ENCODE measurements around the gene ZNRF3.

The ZNRF3 gene

GRCh38 chr22:29016067-29016938 is 132.9 kb downstream of the ZNRF3 start:
- TF ChIP-seq CTCF (IDR thresholded peaks at IDR 0.05; ENCODE audit: control insufficient read depth, extremely low read depth, insufficient read depth) = no peak
- no peak for DNase-seq (ENCODE audit: low read depth)
- no peak overlapping the region for H3K4me3 ChIP-seq (ENCODE audit: low read depth, low read length)

DNA sequence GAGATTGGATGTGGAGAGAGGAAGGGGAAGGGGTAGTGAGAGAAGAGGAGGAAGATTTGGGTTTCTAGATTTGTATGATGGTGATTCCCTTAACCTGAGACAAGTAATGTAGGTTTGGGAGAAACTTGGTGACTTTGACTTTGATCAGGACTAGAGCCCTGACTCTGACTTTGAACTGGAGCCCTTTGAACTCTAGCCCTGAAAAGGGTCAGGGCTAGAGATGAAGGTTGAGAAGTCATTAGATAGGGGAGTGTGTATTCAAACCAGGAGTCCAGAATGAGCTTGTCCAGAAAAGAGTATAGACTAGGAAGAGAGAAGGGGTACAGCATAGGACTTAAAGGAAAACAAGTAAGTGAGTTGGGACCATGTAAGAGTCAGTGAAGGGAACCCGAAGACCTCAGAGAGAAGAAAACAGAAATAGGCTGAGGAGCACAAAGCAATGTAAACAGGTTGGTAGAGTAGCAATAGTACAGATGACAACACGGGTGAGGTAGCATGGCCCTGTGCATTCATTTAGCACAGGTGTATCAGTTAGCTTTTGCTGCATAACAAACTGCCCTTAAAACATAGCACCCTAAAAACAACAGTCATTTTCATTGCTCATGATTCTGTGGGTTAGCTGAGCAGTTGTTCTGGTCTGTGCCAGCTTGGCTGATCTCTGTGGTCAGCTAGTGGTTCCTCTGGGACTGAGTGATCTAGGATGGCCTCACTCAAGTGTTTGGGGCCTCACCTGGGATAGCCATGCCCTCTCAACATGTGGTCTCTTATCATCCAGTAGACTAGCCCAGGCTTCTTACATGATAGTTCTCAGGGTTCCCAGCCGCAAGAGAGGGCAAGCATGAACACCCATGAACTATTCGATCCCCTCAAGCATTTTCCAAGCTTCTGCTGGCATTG is 135.2 kb downstream of the ZNRF3 start:
- H3K4me3 ChIP-seq (ENCODE audit: low read depth, low read length) = no peak overlapping the region
- TF ChIP-seq CTCF (IDR thresholded peaks at IDR 0.05; ENCODE audit: control insufficient read depth, extremely low read depth, insufficient read depth) = no peak

GRCh38 chr22:29022101-29022817 is 138.9 kb downstream of the ZNRF3 start:
- TF ChIP-seq CTCF (IDR thresholded peaks at IDR 0.05; ENCODE audit: control insufficient read depth, extremely low read depth, insufficient read depth) = no peak
- DNase-seq (ENCODE audit: low read depth) = no peak
- H3K4me3 ChIP-seq (ENCODE audit: low read depth, low read length) = no peak overlapping the region

More for the DNA sequence above, 135.2 kb downstream of the ZNRF3 start:
- no peak for DNase-seq (ENCODE audit: low read depth)

- DNase-seq (ENCODE audit: low read depth) = no peak
- H3K4me3 ChIP-seq (ENCODE audit: low read depth, low read length) = no peak overlapping the region
- TF ChIP-seq CTCF (IDR thresholded peaks at IDR 0.05; ENCODE audit: control insufficient read depth, extremely low read depth, insufficient read depth) = no peak
Measured at GRCh38 chr22:29023172-29023796, 139.9 kb downstream of the ZNRF3 start.

DNA sequence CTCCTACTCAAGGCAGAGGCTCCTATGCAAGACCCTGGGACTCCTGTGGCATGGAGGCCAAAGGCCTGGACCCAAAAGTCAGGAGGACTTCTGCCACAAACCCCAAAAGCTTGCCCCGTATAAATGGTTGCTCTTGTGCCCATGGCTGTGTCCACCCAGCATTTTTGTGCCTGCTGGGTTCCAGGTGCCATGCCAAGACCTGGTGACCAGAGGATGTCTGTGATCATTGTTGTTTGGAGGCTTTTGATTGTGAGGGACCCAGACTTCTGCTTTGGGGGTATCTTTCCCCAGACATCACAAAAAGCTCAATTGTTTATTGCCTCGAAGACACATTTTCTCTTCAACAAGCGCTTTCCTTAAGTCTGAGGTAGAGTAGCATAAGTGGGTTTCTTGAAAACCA is 143.2 kb downstream of the ZNRF3 start:
- no peak for TF ChIP-seq CTCF (IDR thresholded peaks at IDR 0.05; ENCODE audit: control insufficient read depth, extremely low read depth, insufficient read depth)
- no peak for DNase-seq (ENCODE audit: low read depth)
- no peak overlapping the region for H3K4me3 ChIP-seq (ENCODE audit: low read depth, low read length)

GRCh38 chr22:29028468-29028867 is 145.1 kb downstream of the ZNRF3 start:
- TF ChIP-seq CTCF (IDR thresholded peaks at IDR 0.05; ENCODE audit: control insufficient read depth, extremely low read depth, insufficient read depth) = no peak
- DNase-seq (ENCODE audit: low read depth) = no peak
- H3K4me3 ChIP-seq (ENCODE audit: low read depth, low read length) = no peak overlapping the region

Data from LNCaP clone FGC (cell line).